NCI-H460 (cell line): Measurements from ENCODE around the gene OLFML2B. TPM values are rescaled to one million over a fixed set of nuclear protein-coding genes. Genes with fewer than 3 reads are reported as not detected.
"Not testable (repeated sequence)": the region's sequence is repeated elsewhere in the genome, so short reads cannot be mapped to it uniquely, and the experiment has no call there.

Experiments
- DNase-seq: peaks from one replicate; pipeline ENCODE4 v3.0.0-alpha.2; 2016; ENCODE audit warnings: low read depth; ENCODE audit errors: extremely low read depth
- total RNA-seq: library from RNA; depleted of rRNA; stranded (reverse); fragments of >200 nt; shearing (Covaris generic); gene quantifications from 2 replicates; pipeline ENCODE4 v1.2.3, GENCODE V29; 2014

Gene OLFML2B
- total RNA-seq, 1 experiment from 2014 or later = not detected

DNA sequence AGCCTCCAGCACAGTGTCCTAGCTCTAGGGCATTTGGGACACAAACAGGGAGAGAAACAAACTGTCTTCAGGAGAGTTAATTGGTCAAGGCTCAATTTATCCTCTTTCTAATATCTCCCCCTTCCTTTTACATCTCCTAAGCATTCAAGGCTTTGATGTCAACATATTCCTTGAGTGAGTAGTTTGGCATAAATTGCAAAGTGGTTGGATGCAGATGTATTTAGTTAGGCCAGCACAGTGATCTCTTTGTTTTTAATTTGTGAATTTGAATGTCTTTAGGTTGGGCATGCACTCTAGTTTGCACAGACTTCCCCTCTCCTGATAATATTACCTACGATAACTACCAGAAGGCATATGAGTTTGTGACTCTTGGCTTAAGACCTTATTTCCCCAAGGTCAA lies 12.5 kb upstream of the OLFML2B start:
- DNase-seq = no peak

DNA sequence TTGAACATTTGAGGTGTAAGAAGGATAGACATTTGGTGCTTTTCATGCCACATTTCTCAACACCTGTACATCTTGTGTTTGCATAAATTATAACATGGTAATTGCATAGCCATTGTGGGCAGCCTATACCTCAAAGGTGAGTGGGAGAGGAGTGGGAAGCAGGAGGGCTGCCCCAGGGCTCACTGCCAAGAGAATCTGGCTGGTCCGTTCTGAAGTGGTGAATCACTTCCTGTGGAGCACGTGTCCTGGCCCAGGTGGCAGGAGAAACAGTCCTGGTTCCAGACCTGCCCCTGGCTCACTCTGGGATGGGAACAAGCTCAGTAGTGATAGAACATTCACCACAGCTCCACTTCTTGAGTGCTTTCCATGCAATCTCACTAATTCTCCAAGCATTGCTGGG lies 11.6 kb upstream of the OLFML2B start:
- no peak for DNase-seq

GRCh38 chr1:162033428-162033827 lies 9.8 kb upstream of the OLFML2B start:
- no peak for DNase-seq

DNA sequence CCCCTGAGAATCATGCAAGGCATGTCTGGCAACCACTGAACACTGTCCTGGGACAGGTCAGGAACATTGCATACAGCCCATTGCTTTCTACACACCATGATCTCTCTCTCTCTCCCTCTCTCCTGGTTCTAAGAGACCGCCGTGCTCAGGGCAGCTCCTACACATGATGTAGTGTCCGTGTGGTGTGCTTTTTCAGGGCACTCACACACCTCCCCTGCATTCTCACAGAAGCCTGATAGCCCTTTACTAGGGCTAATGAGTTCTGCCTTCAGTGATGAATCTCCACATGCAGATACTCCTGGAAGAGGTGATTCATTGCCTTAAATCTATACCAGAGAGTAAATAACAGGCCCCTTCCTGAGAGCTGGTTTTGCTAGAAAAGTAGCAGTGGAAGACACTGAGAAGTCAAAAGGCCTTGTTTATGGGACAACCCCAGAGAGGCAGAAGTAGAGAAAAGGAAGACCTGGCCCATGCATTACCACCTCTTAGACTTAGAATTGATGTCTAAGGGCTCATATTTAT lies 7.2 kb upstream of the OLFML2B start:
- no peak for DNase-seq

DNA sequence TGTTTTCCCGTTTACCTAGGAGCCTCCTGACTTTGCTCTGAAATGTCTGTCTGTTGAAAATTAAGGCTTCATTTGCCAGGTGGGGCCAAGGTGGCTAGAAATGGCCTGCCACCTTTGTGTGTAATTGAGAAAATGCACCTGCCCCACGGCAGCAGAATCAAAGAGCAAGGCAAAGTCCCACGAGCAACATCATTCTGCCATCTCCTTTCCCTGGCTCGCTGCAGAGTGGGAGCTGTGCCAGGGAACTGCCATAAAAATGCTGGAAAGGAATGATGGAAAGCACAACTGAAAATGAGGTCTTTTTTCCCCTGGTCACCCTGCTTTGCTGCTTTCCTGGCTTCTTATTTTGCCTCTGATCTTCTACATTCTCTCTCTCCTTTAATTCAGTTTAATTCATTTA lies 5.5 kb upstream of the OLFML2B start:
- no peak for DNase-seq

DNA sequence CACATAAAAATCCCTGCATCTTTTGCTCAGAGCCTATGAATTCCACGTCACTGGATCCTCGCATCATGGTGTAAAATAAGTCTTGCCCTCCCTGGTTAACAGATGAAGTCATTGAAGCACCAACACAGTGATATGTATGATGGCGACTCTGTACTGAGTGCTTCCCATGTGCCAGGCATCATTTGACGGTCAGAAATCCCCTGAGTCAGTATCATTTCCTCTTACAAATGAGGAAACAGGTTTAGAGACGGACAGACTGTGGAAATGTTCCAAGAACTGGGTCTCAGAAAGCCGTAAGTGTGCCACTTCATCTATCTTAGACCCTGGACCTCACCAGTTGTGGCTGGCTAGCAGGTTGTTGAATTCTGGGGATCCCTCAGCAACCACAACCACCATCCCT lies 5.1 kb upstream of the OLFML2B start:
- no peak for DNase-seq

DNA sequence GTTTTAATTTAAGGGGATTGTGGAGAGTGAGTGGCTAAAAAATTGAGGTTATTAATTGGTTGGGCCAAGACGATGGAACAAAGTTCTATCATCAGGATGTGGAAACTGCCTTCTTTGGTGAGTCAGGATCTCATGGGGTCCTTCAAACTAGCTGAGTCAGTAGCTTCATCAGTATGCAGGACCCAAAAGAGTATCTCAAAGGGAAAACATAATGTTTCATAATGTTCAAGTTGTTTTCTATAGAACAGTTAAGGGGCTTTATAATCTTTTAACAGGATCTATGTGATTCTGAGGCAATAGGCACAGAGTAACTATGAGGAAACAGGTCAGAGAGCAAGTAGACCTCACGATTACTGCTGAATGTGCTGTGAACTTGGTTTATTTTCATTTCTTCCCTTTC lies 3.2 kb upstream of the OLFML2B start:
- no peak for DNase-seq

- DNase-seq = no peak
Measured at GRCh38 chr1:162025541-162025940, 1.9 kb upstream of the OLFML2B start.

DNA sequence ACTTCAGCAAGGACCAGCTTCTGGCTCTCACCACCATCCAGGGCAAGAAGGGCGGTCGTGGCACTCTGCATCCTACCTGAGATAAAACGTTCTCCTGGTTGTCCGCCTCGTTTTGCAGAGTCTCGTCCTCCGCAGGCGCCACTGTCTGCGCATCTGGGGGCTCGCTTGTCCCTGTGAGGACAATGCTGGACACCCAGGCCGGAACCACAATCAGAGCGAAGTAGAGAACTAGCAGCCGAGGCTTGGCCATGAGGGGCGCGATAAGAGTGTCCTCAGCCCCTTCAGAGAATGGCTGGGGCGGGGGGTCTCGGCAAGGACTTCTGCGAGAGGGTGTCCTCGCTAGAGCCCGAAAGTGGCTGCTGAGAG lies 505 bp downstream of the OLFML2B start:
- no peak for DNase-seq

DNA sequence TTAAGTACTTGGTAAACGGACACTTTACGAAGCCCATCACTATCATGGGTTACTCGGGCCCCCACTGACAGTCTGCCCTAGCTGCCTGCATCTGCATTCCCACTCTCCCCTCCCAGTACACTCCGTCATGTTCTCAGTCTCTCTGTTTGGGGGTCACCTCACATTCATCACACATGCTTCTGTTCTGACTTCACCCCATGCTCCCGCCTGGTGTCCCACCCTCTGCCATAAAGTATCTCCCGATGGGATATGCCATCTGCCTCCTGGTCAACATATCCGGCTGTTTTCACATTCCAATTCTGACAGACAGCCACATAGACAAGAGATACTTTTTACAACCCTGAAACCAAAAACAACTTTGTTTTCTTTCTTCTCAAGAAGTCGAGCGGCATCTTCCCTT lies 1.0 kb downstream of the OLFML2B start:
- DNase-seq = no peak

- DNase-seq = no peak
Measured at GRCh38 chr1:162021124-162021523, 2.5 kb downstream of the OLFML2B start.

DNA sequence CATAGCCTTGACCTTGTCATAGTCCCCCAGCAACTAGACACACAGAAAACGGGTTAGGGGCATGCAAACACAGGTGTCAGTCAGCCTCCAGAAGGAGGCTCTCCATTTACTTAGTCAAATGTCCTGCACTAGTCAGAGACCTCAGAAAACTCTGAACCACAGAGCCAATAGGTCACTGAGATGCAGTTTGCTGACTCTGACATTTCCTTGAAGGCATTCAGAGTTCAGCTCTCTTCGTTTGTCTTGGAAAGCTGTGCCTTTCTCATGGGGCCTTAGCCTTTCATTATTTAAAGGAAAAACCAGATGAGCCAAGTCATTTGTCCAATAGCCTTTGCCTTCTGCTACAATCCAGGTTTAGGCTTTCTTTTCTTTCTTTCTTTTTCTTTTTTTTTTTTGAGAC lies 3.5 kb downstream of the OLFML2B start:
- no peak for DNase-seq

DNA sequence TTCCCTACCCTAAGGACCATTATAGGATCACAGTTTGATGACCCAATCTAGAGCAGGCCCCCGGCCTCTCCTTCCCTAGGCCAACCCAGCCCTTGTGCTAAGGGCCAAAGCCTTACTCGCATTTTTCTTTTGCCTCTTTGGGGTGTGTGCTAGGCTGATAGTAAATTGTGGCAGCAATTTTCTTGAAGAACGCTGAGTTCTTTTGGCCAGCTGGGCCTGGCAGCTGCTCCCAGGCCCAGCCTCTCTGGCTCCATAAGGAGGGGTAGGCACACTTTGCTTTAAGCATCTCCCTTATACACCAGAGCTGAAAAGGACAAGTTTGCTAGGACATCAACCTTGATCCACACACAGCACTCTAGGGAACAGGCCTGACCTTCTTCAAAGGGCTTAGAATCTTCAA lies 4.2 kb downstream of the OLFML2B start:
- DNase-seq = no peak

DNA sequence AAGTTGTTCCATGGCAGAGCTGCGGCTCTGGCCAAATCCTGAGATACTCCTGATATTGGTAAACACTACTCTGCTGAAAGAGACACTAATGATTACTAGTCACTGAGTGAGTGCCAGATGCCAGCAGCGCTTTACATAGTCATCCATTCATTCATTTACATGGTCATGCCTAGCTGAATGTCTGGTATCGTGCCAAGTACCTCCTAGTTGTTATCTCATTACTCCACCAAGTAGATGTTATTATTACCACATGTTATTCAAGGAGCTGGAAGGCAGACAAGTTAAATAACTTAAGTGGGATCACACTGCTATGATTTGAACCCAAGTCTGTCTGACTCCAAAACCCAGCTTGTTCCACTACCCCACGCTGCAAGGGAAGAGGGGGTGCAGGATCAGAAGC lies 4.7 kb downstream of the OLFML2B start:
- no peak for DNase-seq

DNA sequence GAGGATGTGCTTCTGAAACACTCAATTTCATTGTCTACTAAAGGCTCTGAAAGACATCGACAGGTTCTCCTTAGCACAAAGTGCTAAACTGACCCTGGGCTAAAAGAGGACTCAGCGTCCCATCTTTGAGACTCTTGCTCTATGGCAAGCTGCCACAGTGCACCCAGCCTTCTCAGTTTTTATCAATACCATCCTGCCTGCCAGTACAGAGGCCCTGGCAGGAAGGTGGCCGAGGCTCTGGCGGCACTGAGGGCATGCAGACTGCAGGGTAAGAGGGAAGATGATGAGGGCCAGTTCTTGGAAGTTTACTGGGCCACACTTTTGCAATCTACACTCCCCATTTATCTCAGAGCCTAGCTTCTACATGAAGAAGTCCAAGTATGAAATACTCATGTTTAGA lies 5.3 kb downstream of the OLFML2B start:
- DNase-seq = no peak

GRCh38 chr1:162017791-162018190 lies 5.9 kb downstream of the OLFML2B start:
- DNase-seq = not testable (repeated sequence)

- no peak for DNase-seq
Measured at GRCh38 chr1:162016631-162017030, 7.0 kb downstream of the OLFML2B start.

GRCh38 chr1:162015196-162015595 lies 8.5 kb downstream of the OLFML2B start:
- no peak for DNase-seq

- DNase-seq = no peak
Measured at GRCh38 chr1:162014202-162014601, 9.5 kb downstream of the OLFML2B start.

- no peak for DNase-seq
Measured at GRCh38 chr1:162013289-162013688, 10.4 kb downstream of the OLFML2B start.

DNA sequence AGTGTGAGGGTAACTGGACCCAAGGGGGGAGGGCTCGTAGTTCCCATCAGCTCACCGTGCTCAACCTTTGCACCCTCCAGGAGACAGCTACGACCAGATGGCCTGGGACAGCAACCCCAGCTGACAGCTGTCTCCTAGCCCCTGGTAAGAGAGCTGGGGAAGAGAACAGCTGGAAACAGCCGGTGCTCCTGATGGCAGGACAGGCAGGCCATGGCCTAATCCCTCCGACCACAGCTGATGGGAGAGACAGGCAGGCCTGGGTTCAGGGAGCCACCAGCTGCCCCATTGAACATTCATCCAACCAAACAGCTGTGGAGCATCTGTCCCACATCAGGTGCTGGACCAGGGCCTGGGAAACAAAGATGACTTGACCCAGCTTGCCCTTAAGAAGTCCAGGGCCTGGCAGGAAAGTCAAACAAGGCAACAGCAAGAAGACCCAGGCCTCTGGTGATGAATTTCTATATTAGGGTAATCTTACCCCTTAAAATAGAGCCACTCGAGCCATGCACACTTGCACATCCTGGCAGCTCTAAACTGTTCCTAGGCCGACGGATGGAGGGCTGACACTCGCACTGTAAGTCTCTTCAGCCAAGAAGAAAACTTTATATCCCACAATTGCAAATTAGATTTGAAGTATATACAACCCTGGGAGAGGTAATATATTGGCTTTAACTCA lies 12.2 kb downstream of the OLFML2B start:
- no peak for DNase-seq

DNA sequence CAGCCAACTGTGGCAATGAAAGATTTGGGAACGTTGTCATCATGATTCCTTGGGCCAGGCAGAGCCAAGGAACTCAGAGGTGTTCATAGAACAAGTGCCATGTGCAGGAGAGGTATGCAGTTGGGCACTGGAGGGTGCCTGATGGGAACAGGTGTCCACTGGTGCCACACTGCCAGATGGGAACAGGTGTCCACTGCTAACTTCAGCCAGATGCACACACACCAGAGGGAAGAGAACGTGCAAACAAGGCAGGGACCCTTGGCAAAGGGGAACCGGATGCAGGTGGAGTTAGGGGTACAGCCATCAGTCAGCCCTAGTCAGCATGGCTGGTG lies 13.5 kb downstream of the OLFML2B start:
- no peak for DNase-seq

GRCh38 chr1:162009501-162010174 lies 14.0 kb downstream of the OLFML2B start:
- no peak for DNase-seq
